ENCODE measurements around the gene PAK1.
A peak's percentile ranks its signal among the peaks of the same experiment; 100 is the strongest.

Gene PAK1

GRCh38 chr11:77473801-77474683 is at the start of gene PAK1:
PAK1 (minus strand) TSS chr11:77474094; CDS start chr11:77392520, 81,574 bp downstream.
- Histone ChIP-seq H3K9me3 (ENCODE audit: control insufficient read depth, insufficient read depth, low read length) (no peaks in the 10 kb centered on the region), H3K36me3 (ENCODE audit: insufficient read depth, low read length) (no peaks in the 10 kb centered on the region), H3K4me1 (ENCODE audit: insufficient read depth, low read length) (peaks cover 22% of the 10 kb centered on the region), H3K9ac (ENCODE audit: low read depth, low read length) (peak within 1 kb of the TSS; percentile 84)

- H3K9me3 ChIP-seq (ENCODE audit: control insufficient read depth, insufficient read depth, low read length): peaks cover 7% of the 10 kb centered on the region
- H3K9ac ChIP-seq (ENCODE audit: low read depth, low read length): no peak overlapping the region
- peaks cover 20% of the 10 kb centered on the region; the same call in 1 of the 2 replicates for H3K4me1 ChIP-seq (ENCODE audit: insufficient read depth, low read length)
- no peaks in the 10 kb centered on the region for H3K36me3 ChIP-seq (ENCODE audit: insufficient read depth, low read length)
These were observed 48.3 kb upstream of the PAK1 start for GRCh38 chr11:77522215-77522614.

- Histone ChIP-seq H3K4me1 (ENCODE audit: insufficient read depth, low read length) (peaks cover 12% of the 10 kb centered on the region; the same call in 1 of the 2 replicates), H3K9ac (ENCODE audit: low read depth, low read length) (no peak overlapping the region), H3K9me3 (ENCODE audit: control insufficient read depth, insufficient read depth, low read length) (peaks cover 10% of the 10 kb centered on the region), H3K36me3 (ENCODE audit: insufficient read depth, low read length) (no peaks in the 10 kb centered on the region)
These were observed 46.0 kb upstream of the PAK1 start for GRCh38 chr11:77519847-77520246.

DNA sequence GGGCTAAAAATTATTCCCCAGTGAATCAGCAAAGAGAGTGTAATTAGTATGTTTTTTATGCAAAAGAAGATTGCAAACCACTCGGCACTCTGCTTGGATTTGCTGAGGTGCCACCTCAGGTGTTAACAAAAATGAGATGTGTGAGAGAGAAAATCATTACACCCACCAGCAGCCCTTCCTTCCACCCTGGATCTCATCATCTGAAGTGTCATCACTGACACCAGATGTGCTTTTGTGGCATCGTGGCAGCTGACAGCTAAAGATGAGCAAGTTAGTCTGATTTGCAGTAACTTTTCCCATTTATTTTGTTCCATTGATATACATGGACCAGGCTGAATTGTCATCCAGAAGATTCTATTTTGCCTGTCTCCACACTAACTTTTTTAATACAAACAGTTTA is 44.6 kb upstream of the PAK1 start:
- Histone ChIP-seq H3K4me1 (ENCODE audit: insufficient read depth, low read length) (0 out of 2 replicates have a peak, but pooled peaks cover 5% of the 10 kb centered on the region), H3K9me3 (ENCODE audit: control insufficient read depth, insufficient read depth, low read length) (peaks cover 10% of the 10 kb centered on the region), H3K9ac (ENCODE audit: low read depth, low read length) (no peak overlapping the region), H3K36me3 (ENCODE audit: insufficient read depth, low read length) (no peaks in the 10 kb centered on the region)

DNA sequence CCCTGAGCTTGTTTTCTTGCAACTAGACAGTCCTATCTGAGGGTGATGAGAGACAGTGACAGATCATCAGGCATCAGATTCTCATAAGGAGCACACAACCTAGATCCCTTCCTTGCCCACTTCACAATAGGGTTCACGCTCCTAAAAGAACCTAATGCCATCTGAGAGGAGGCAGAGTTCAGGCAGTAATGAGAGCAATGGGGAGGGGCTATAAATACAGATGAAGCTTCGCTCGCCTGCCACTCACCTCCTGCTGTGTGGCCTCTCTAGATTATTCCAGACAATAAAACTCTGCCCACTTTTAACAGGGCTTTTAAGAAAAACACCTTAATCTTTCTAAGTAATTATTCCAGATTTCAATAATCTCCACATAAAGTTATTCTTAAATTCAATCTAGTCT is 43.9 kb upstream of the PAK1 start:
- H3K9ac ChIP-seq (ENCODE audit: low read depth, low read length): no peak overlapping the region

DNA sequence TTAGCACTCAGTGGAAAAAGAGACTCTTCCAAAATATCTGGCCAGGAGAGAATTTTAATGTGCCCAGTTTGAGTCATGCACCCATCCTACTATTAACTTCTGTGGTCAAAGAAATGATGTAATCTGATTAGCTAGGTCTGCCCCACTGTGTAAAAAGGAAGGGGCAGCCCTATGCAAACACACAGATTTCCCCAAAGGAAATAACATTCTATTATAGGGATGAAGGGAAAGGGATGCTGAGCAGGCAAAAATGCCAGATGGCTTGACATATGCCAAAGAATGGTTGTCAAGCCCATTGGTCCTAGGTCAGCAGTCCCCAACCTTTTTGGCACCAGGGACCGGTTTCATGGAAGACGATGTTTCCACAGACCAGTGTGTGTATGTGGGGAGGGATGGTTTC is 43.3 kb upstream of the PAK1 start:
- peaks cover 10% of the 10 kb centered on the region for H3K9me3 ChIP-seq (ENCODE audit: control insufficient read depth, insufficient read depth, low read length)
- H3K4me1 ChIP-seq (ENCODE audit: insufficient read depth, low read length): 0 out of 2 replicates have a peak, but pooled peaks cover 5% of the 10 kb centered on the region
- no peak overlapping the region for H3K9ac ChIP-seq (ENCODE audit: low read depth, low read length)
- no peaks in the 10 kb centered on the region for H3K36me3 ChIP-seq (ENCODE audit: insufficient read depth, low read length)

More for the DNA sequence above, 43.9 kb upstream of the PAK1 start:
- Histone ChIP-seq H3K9me3 (ENCODE audit: control insufficient read depth, insufficient read depth, low read length) (peaks cover 10% of the 10 kb centered on the region), H3K36me3 (ENCODE audit: insufficient read depth, low read length) (no peaks in the 10 kb centered on the region), H3K4me1 (ENCODE audit: insufficient read depth, low read length) (0 out of 2 replicates have a peak, but pooled peaks cover 5% of the 10 kb centered on the region)

DNA sequence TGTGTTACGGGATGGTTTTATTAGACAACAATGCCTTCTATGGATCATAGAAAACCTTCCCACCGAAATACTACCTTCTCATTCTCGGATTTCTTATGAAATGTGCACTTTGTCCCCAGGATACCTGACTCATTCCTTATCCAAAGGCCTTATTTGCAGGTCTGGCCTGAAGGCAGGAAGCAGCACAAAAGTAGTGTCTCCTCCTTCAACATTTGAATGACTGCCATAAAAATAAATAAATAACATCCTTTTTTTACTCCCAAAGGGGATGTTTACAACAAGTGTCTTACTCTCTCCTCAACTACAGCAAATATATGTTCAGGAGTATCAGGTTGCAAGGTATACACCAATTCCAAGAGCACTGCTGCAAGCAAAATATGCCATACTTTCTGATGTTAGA is 41.6 kb upstream of the PAK1 start:
- Histone ChIP-seq H3K36me3 (ENCODE audit: insufficient read depth, low read length) (no peaks in the 10 kb centered on the region), H3K4me1 (ENCODE audit: insufficient read depth, low read length) (peaks cover 11% of the 10 kb centered on the region; the same call in 1 of the 2 replicates), H3K9me3 (ENCODE audit: control insufficient read depth, insufficient read depth, low read length) (peaks cover 10% of the 10 kb centered on the region), H3K9ac (ENCODE audit: low read depth, low read length) (no peak overlapping the region)

DNA sequence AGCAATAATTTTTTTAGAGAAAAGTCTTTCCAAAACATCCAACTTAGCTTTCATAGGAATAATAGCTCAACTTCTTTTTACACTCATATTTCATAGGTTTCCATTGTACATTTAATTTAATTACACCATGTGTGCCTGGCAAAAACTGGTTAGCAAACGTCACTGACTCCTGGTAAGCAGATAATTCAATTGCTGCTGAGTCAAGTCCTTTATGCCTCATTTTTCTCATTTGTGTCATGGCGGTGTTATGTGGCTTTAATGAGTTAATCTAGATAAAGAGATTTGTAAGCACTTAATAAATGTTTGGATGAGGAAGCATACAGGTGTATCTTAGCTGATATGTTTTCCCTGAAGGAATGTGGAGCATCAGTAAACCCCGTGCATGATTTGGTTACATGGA is 41.2 kb upstream of the PAK1 start:
- H3K9me3 ChIP-seq (ENCODE audit: control insufficient read depth, insufficient read depth, low read length): peaks cover 10% of the 10 kb centered on the region
- peaks cover 11% of the 10 kb centered on the region; the same call in 1 of the 2 replicates for H3K4me1 ChIP-seq (ENCODE audit: insufficient read depth, low read length)
- H3K9ac ChIP-seq (ENCODE audit: low read depth, low read length): no peak overlapping the region
- no peaks in the 10 kb centered on the region for H3K36me3 ChIP-seq (ENCODE audit: insufficient read depth, low read length)

DNA sequence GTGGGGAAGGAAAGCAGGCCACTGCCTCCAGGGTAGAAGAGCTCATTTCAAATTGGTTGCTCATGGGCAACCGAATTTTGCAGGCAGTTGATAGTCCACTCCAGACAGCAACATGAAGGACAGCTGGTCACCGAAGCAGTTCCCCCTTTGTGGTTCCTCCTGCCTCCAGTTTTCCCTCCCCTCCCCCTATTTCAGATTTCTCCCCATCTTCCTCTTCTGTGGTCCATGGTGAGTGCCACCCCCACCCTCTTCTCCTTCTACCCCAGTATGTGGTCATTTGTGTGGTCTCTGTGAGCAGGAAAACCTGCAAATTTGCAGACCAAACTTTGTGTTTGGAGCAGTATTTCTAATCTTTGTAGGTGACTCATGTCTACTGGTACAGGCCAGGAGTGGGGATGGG is 38.2 kb upstream of the PAK1 start:
- Histone ChIP-seq H3K9me3 (ENCODE audit: control insufficient read depth, insufficient read depth, low read length) (peaks cover 2% of the 10 kb centered on the region; the same call in 1 of the 2 replicates), H3K36me3 (ENCODE audit: insufficient read depth, low read length) (no peaks in the 10 kb centered on the region)

DNA sequence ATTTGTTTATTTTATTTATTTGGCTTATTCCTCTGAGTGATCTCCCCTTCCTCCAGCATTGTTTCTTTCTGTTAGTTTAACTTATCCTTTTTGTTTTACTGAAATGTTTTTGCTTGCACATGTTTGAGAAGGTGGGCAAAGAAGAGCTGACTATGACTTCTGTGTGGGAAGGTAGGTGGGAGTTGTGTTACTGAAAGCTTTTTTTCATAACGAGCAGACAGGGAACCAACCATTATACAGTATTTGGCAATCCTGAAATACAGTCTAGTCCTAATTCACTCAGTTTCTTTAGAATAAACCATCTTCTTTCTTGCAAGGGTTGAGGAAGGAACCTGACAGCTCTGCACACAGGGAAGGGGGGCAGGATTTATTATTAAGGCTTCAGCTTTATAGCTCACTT is 37.0 kb upstream of the PAK1 start:
- Histone ChIP-seq H3K36me3 (ENCODE audit: insufficient read depth, low read length) (no peaks in the 10 kb centered on the region), H3K4me1 (ENCODE audit: insufficient read depth, low read length) (peaks cover 11% of the 10 kb centered on the region; the same call in 1 of the 2 replicates), H3K9ac (ENCODE audit: low read depth, low read length) (no peak overlapping the region), H3K9me3 (ENCODE audit: control insufficient read depth, insufficient read depth, low read length) (no peaks in the 10 kb centered on the region; the same call in 1 of the 2 replicates)

More for the DNA sequence above, 38.2 kb upstream of the PAK1 start:
- Histone ChIP-seq H3K9ac (ENCODE audit: low read depth, low read length) (no peak overlapping the region), H3K4me1 (ENCODE audit: insufficient read depth, low read length) (peaks cover 11% of the 10 kb centered on the region; the same call in 1 of the 2 replicates)

- H3K4me1 ChIP-seq (ENCODE audit: insufficient read depth, low read length): peaks cover 11% of the 10 kb centered on the region; the same call in 1 of the 2 replicates
- no peaks in the 10 kb centered on the region; the same call in 1 of the 2 replicates for H3K9me3 ChIP-seq (ENCODE audit: control insufficient read depth, insufficient read depth, low read length)
- no peaks in the 10 kb centered on the region for H3K36me3 ChIP-seq (ENCODE audit: insufficient read depth, low read length)
- no peak overlapping the region for H3K9ac ChIP-seq (ENCODE audit: low read depth, low read length)
These were observed 36.2 kb upstream of the PAK1 start for GRCh38 chr11:77510095-77510494.

- no peak overlapping the region for H3K9ac ChIP-seq (ENCODE audit: low read depth, low read length)
- H3K4me1 ChIP-seq (ENCODE audit: insufficient read depth, low read length): peaks cover 11% of the 10 kb centered on the region; the same call in 1 of the 2 replicates
- H3K36me3 ChIP-seq (ENCODE audit: insufficient read depth, low read length): no peaks in the 10 kb centered on the region
- no peaks in the 10 kb centered on the region; the same call in 1 of the 2 replicates for H3K9me3 ChIP-seq (ENCODE audit: control insufficient read depth, insufficient read depth, low read length)
These were observed 34.1 kb upstream of the PAK1 start for GRCh38 chr11:77508019-77508418.

DNA sequence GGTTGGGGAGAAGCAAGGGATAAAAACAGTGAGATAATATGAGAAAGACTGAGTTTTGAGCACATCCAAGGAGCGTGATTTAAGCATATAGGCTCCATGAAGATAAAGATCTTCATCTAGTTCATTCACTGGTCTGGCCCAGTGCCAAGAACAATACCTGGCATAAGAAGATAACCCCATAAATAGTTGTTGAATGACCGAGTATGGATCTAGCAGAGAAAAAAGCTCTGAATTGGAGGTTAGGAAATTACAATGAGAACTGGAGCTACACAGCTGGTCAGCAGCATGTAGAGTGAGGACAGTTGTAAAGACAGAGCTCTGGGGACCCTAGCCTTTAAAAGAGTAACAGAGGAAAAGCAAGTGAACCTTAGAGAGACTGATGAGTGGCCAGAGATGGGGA is 33.0 kb upstream of the PAK1 start:
- no peak overlapping the region for H3K9ac ChIP-seq (ENCODE audit: low read depth, low read length)
- no peaks in the 10 kb centered on the region for H3K36me3 ChIP-seq (ENCODE audit: insufficient read depth, low read length)
- peaks cover 8% of the 10 kb centered on the region; the same call in 1 of the 2 replicates for H3K4me1 ChIP-seq (ENCODE audit: insufficient read depth, low read length)
- H3K9me3 ChIP-seq (ENCODE audit: control insufficient read depth, insufficient read depth, low read length): no peaks in the 10 kb centered on the region; the same call in 1 of the 2 replicates

GRCh38 chr11:77505956-77506355 is 32.1 kb upstream of the PAK1 start:
- Histone ChIP-seq H3K36me3 (ENCODE audit: insufficient read depth, low read length) (no peaks in the 10 kb centered on the region), H3K9ac (ENCODE audit: low read depth, low read length) (no peak overlapping the region), H3K9me3 (ENCODE audit: control insufficient read depth, insufficient read depth, low read length) (no peaks in the 10 kb centered on the region; the same call in 1 of the 2 replicates), H3K4me1 (ENCODE audit: insufficient read depth, low read length) (no peaks in the 10 kb centered on the region; the same call in 1 of the 2 replicates)

DNA sequence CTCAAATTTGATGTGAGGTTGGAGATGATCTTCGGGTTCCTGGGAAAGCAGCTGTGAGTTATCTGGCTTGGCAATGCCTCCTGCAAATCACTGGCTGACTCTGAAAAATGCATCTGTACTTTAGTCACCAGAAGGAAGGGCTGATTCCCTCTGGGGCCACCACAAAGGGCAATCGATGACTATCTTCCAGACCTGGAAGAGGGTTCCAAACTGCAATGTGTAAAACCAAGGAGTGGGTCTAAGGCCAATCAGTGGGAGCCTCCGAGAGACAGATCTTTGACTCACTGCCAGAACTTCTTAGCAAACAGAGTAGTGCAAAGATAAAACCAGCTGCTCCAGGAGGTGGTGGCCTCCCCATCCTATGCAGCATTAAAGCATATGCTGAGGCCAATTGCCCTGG is 29.1 kb upstream of the PAK1 start:
- Histone ChIP-seq H3K9ac (ENCODE audit: low read depth, low read length) (no peak overlapping the region), H3K4me1 (ENCODE audit: insufficient read depth, low read length) (no peaks in the 10 kb centered on the region; the same call in 1 of the 2 replicates), H3K36me3 (ENCODE audit: insufficient read depth, low read length) (no peaks in the 10 kb centered on the region), H3K9me3 (ENCODE audit: control insufficient read depth, insufficient read depth, low read length) (no peaks in the 10 kb centered on the region)

Data from ES-I3 (cell line).